CD4-positive, alpha-beta memory T cell (primary cell): ENCODE data around the gene PRCC. TPM values are rescaled to one million over a fixed set of nuclear protein-coding genes. Genes with fewer than 3 reads are reported as not detected.

Experiments used
- CTCF ChIA-PET: fragments of 350-600 bp; sonication (Branson Sonifier 250); formaldehyde crosslinking; loops from one replicate; lab custom pipeline; 2021; ENCODE audit warnings: inconsistent platforms; ENCODE audit not compliant: partially characterized antibody; lab: Charles Lee
- POLR2A ChIA-PET: fragments of 350-600 bp; sonication (Branson Sonifier 250); formaldehyde crosslinking; loops from one replicate; lab custom pipeline; 2021; ENCODE audit not compliant: partially characterized antibody; lab: Charles Lee
- DNase-seq, 5 donors: peaks; one replicate each; pipeline versions ENCODE4 v3.0.0 to v3.0.0-alpha.2; 2020 to 2022; ENCODE audit warnings: mixed read lengths in 1 of 5
- H3K27ac ChIP-seq: one replicate; pipeline ENCODE4 v1.7.0; 2013; ENCODE audit warnings: low read depth, low read length
- H3K27me3 ChIP-seq: 2 replicates; pipeline ENCODE4 v1.7.0; 2013; ENCODE audit warnings: mild to moderate bottlenecking, low read length, moderate library complexity; ENCODE audit not compliant: insufficient read depth
- H3K36me3 ChIP-seq: 2 replicates; pipeline ENCODE4 v1.7.0; 2013; ENCODE audit warnings: mild to moderate bottlenecking, low read length, moderate library complexity; ENCODE audit not compliant: insufficient read depth
- H3K4me1 ChIP-seq: 2 replicates; pipeline ENCODE4 v1.7.0; 2013; ENCODE audit warnings: mild to moderate bottlenecking, low read length, moderate library complexity; ENCODE audit not compliant: insufficient read depth
- H3K4me3 ChIP-seq, 2 donors: one replicate each; pipeline ENCODE4 v1.7.0; 2013; ENCODE audit warnings: low read length in 2 of 2, mild to moderate bottlenecking in 1 of 2
- H3K9me3 ChIP-seq, 2 donors: one replicate each; pipeline ENCODE4 v1.7.0; 2013; ENCODE audit warnings: low read length in 2 of 2, control low read depth in 1 of 2; ENCODE audit not compliant: control insufficient read depth in 1 of 2
- H3K27ac Mint-ChIP-seq, 7 donors: one replicate each; pipeline ENCODE4 v1.8.0; 2020 to 2021; ENCODE audit warnings: mixed read lengths in 7 of 7, mild to moderate bottlenecking in 6 of 7, inconsistent platforms in 3 of 7, moderate library complexity in 3 of 7
- H3K27me3 Mint-ChIP-seq, 2 donors: one replicate each; pipeline ENCODE4 v1.8.0; 2020 to 2021; ENCODE audit warnings: mixed read lengths in 2 of 2
- H3K36me3 Mint-ChIP-seq, 2 donors: one replicate each; pipeline ENCODE4 v1.8.0; 2020 to 2021; ENCODE audit warnings: mixed read lengths in 2 of 2, inconsistent platforms in 1 of 2, mild to moderate bottlenecking in 1 of 2
- H3K4me1 Mint-ChIP-seq, 4 donors: one replicate each; pipeline ENCODE4 v1.8.0; 2020 to 2021; ENCODE audit warnings: mixed read lengths in 4 of 4, mild to moderate bottlenecking in 1 of 4
- H3K4me3 Mint-ChIP-seq, 8 donors: one replicate each; pipeline ENCODE4 v1.8.0; 2020 to 2021; ENCODE audit warnings: mixed read lengths in 8 of 8, mild to moderate bottlenecking in 7 of 8, moderate library complexity in 6 of 8, inconsistent platforms in 3 of 8
- H3K9me3 Mint-ChIP-seq, 8 donors: one replicate each; pipeline ENCODE4 v1.8.0; 2020 to 2021; ENCODE audit warnings: mixed read lengths in 8 of 8, mild to moderate bottlenecking in 5 of 8, inconsistent platforms in 3 of 8, moderate library complexity in 1 of 8
- intact Hi-C: fragments of 100-400 bp; cut with micrococcal nuclease; formaldehyde crosslinking; loops from one replicate; pipeline ENCODE4 v1.15.1; 2023
- polyA plus RNA-seq, 2 donors: library from polyadenylated mRNA; unstranded; fragments of 300-500 nt; fragmentation: Illumina TruSeq; gene quantifications; one replicate each; pipeline ENCODE4 v1.2.3, GENCODE V29; 2021
- total RNA-seq, 2 experiments: library from RNA; stranded (reverse); gene quantifications; one replicate each; pipeline ENCODE4 v1.2.3, GENCODE V29; 2021

PRCC gene
- total and polyA plus RNA-seq, 4 experiments from 2014 or later = 32.8 to 61.3 (median 56.8) TPM

- Mint-ChIP-seq H3K4me1 (peaks cover 24 to 36% (median 31%) of the 10 kb centered on the region in 4 donors), H3K36me3 (peaks cover 16 to 20% of the 10 kb centered on the region in 2 donors), H3K4me3 (no peak overlapping the region), H3K9me3 (no peaks in the 10 kb centered on the region), H3K27me3 (no peaks in the 10 kb centered on the region), H3K27ac (no peak overlapping the region)
- intact Hi-C loops = loop anchor here (1.0 kb wide), 8 partner anchors 15 to 484 kb away; partner anchors contain the start of genes CCT3, HDGF, ISG20L2 and METTL25B
- Histone ChIP-seq H3K27ac (peak overlapping the region; percentile 98), H3K27me3 (no peaks in the 10 kb centered on the region), H3K36me3 (peaks cover 6% of the 10 kb centered on the region), H3K4me3 (peak overlapping the region; percentile 89 to 99), H3K9me3 (no peaks in the 10 kb centered on the region), H3K4me1 (peaks cover 44% of the 10 kb centered on the region)
- ChIA-PET CTCF (interaction anchor here (1.2 to 8.7 kb wide), 8 partner anchors 14 to 94 kb away, joined by 3 to 91 read pairs (median 6); partner anchors contain the start of genes CRABP2, ISG20L2, METTL25B and MRPL24), POLR2A (interaction anchor here (0.8 to 7.8 kb wide), 22 partner anchors 8 to 484 kb away, joined by 3 to 158 read pairs (median 4); partner anchors contain the start of genes HDGF, ISG20L2, MEF2D and METTL25B)
- DNase-seq = no peak
Observed at GRCh38 chr1:156766298-156767100, 836 bp upstream of the PRCC start.

- peak overlapping the region; percentile 98 to 99 for H3K4me3 ChIP-seq
- Mint-ChIP-seq H3K27ac (no peak overlapping the region), H3K9me3 (no peaks in the 10 kb centered on the region), H3K4me1 (peaks cover 31 to 47% (median 42%) of the 10 kb centered on the region in 4 donors), H3K4me3 (no peak overlapping the region), H3K36me3 (peaks cover 20 to 26% of the 10 kb centered on the region in 2 donors), H3K27me3 (no peaks in the 10 kb centered on the region)
- H3K27me3 ChIP-seq = no peaks in the 10 kb centered on the region
- H3K27ac ChIP-seq = peak overlapping the region; percentile 98
- peaks cover 55% of the 10 kb centered on the region for H3K4me1 ChIP-seq
- CTCF ChIA-PET = interaction anchor here (0.7 to 8.7 kb wide), 11 partner anchors 10 to 92 kb away, joined by 3 to 91 read pairs (median 4); partner anchors contain the start of genes ISG20L2, METTL25B, MRPL24 and NTRK1
- H3K36me3 ChIP-seq = peaks cover 9% of the 10 kb centered on the region
- intact Hi-C loops = loop anchor here (1.0 kb wide), 8 partner anchors 17 to 486 kb away; partner anchors contain the start of genes CCT3, HDGF, ISG20L2 and METTL25B
- peak in 2 of 5 donors; percentile 28 to 75 for DNase-seq
- POLR2A ChIA-PET = interaction anchor here (0.9 to 7.8 kb wide), 16 partner anchors 9 to 485 kb away, joined by 3 to 158 read pairs (median 6); partner anchors contain the start of genes HDGF, ISG20L2, MEF2D and METTL25B
- H3K9me3 ChIP-seq = no peaks in the 10 kb centered on the region
Observed at GRCh38 chr1:156767879-156768604, 707 bp downstream of the PRCC start.

GRCh38 chr1:156768610-156769295 lies 1.4 kb downstream of the PRCC start:
- Histone ChIP-seq H3K27me3 (no peaks in the 10 kb centered on the region), H3K27ac (peak overlapping the region; percentile 98), H3K4me1 (peaks cover 62% of the 10 kb centered on the region), H3K9me3 (no peaks in the 10 kb centered on the region), H3K36me3 (peaks cover 17% of the 10 kb centered on the region), H3K4me3 (peak overlapping the region; percentile 98 to 99)
- Mint-ChIP-seq H3K36me3 (peaks cover 26 to 30% of the 10 kb centered on the region in 2 donors), H3K27ac (no peak overlapping the region), H3K4me3 (peak overlapping the region in 1 of 8 donors; percentile 80), H3K27me3 (no peaks in the 10 kb centered on the region), H3K4me1 (peaks cover 36 to 54% (median 49%) of the 10 kb centered on the region in 4 donors), H3K9me3 (no peaks in the 10 kb centered on the region)
- ChIA-PET CTCF (interaction anchor here (0.7 to 8.7 kb wide), 8 partner anchors 11 to 92 kb away, joined by 3 to 91 read pairs (median 3); partner anchors contain the start of genes ISG20L2, METTL25B, MRPL24 and NTRK1), POLR2A (interaction anchor here (1.3 to 4.7 kb wide), 4 partner anchors 17 to 41 kb away, joined by 6 to 158 read pairs (median 54); partner anchors contain the start of genes HDGF, ISG20L2, METTL25B and MRPL24)
- no peak for DNase-seq
- intact Hi-C loops = no loop called here

GRCh38 chr1:156772222-156772621 lies 4.9 kb downstream of the PRCC start:
- ChIA-PET POLR2A (interaction anchor here (1.2 kb wide), 1 partner anchor 31 kb away, joined by 3 read pairs; the partner anchor contains the start of gene MRPL24), CTCF (interaction anchor here (0.7 to 8.7 kb wide), 4 partner anchors 44 to 148 kb away, joined by 3 to 91 read pairs (median 6); partner anchors contain the start of genes ISG20L2, METTL25B and NTRK1)
- Mint-ChIP-seq H3K4me1 (peaks cover 38 to 70% (median 59%) of the 10 kb centered on the region in 4 donors), H3K27ac (peak overlapping the region in 2 of 7 donors; percentile 60 to 73), H3K9me3 (no peaks in the 10 kb centered on the region), H3K36me3 (peaks cover 32 to 36% of the 10 kb centered on the region in 2 donors), H3K4me3 (no peak overlapping the region), H3K27me3 (no peaks in the 10 kb centered on the region)
- Histone ChIP-seq H3K27ac (no peak overlapping the region), H3K4me1 (peaks cover 66% of the 10 kb centered on the region), H3K36me3 (peaks cover 17% of the 10 kb centered on the region), H3K9me3 (no peaks in the 10 kb centered on the region), H3K4me3 (no peak overlapping the region), H3K27me3 (no peaks in the 10 kb centered on the region)
- intact Hi-C loops = no loop called here
- DNase-seq = no peak

GRCh38 chr1:156772728-156773497 lies 5.6 kb downstream of the PRCC start:
- intact Hi-C loops = no loop called here
- Histone ChIP-seq H3K4me1 (peaks cover 71% of the 10 kb centered on the region), H3K27me3 (no peaks in the 10 kb centered on the region), H3K4me3 (no peak overlapping the region), H3K27ac (no peak overlapping the region), H3K36me3 (peaks cover 17% of the 10 kb centered on the region), H3K9me3 (no peaks in the 10 kb centered on the region)
- H3K9me3 Mint-ChIP-seq = no peaks in the 10 kb centered on the region
- H3K4me1 Mint-ChIP-seq = peaks cover 43 to 77% (median 65%) of the 10 kb centered on the region in 4 donors
- H3K4me3 Mint-ChIP-seq = no peak overlapping the region
- H3K27me3 Mint-ChIP-seq = no peaks in the 10 kb centered on the region
- DNase-seq = no peak
- peak overlapping the region in 5 of 7 donors; percentile 6 to 63 (median 31) for H3K27ac Mint-ChIP-seq
- ChIA-PET CTCF (interaction anchor here (0.7 to 8.7 kb wide), 6 partner anchors 41 to 149 kb away, joined by 3 to 91 read pairs (median 4); partner anchors contain the start of genes ISG20L2, METTL25B and NTRK1), POLR2A (interaction anchor here (0.9 to 1.2 kb wide), 2 partner anchors 21 to 32 kb away, joined by 3 read pairs; partner anchors contain the start of genes HDGF and MRPL24)
- H3K36me3 Mint-ChIP-seq = peaks cover 32 to 38% of the 10 kb centered on the region in 2 donors
